ENCODE data around the gene RETN. TPM values are rescaled to one million over a fixed set of nuclear protein-coding genes. Genes with fewer than 3 reads are reported as not detected.

RETN gene
- total and polyA plus RNA-seq, 8 donors = 2.2 to 5.9 TPM; not detected in 6

DNA sequence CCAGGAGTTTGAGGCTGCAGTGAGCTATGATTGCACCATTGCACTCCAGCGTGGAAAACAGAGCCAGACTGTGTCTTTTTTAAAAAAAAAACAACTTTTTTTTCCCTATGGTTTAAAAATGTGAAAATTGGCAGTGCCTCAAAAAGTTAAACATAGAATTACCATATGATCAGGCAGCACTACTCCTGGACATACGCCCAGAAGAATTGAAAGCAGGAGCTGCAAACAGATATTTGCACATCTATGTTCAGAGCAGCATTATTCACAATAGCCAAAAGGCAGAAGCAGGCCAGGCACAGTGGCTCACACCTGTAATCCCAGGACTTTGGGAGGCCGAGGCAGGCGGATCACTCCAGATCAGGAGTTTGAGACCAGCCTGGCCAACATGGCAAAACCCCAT lies 3.8 kb upstream of the RETN start:
- Histone ChIP-seq H3K27me3 (no peaks in the 10 kb centered on the region), H3K4me1 (no peaks in the 10 kb centered on the region), H3K4me3 (no peak overlapping the region), H3K9me3 (no peaks in the 10 kb centered on the region), H3K36me3 (no peaks in the 10 kb centered on the region), H3K27ac (no peak overlapping the region)
- WGBS, 2 donors = 32 to 47% methylated on average over 4 of the region's 4 CpGs
- ATAC-seq (no peak), FAIRE-seq (no peak), DNase-seq (no peak)
- intact Hi-C loops (cut with DNase I) = no loop called here
- TF ChIP-seq, protein P1, sequence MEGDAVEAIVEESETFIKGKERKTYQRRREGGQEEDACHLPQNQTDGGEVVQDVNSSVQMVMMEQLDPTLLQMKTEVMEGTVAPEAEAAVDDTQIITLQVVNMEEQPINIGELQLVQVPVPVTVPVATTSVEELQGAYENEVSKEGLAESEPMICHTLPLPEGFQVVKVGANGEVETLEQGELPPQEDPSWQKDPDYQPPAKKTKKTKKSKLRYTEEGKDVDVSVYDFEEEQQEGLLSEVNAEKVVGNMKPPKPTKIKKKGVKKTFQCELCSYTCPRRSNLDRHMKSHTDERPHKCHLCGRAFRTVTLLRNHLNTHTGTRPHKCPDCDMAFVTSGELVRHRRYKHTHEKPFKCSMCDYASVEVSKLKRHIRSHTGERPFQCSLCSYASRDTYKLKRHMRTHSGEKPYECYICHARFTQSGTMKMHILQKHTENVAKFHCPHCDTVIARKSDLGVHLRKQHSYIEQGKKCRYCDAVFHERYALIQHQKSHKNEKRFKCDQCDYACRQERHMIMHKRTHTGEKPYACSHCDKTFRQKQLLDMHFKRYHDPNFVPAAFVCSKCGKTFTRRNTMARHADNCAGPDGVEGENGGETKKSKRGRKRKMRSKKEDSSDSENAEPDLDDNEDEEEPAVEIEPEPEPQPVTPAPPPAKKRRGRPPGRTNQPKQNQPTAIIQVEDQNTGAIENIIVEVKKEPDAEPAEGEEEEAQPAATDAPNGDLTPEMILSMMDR (IDR thresholded peaks at IDR 0.05) = no peak

DNA sequence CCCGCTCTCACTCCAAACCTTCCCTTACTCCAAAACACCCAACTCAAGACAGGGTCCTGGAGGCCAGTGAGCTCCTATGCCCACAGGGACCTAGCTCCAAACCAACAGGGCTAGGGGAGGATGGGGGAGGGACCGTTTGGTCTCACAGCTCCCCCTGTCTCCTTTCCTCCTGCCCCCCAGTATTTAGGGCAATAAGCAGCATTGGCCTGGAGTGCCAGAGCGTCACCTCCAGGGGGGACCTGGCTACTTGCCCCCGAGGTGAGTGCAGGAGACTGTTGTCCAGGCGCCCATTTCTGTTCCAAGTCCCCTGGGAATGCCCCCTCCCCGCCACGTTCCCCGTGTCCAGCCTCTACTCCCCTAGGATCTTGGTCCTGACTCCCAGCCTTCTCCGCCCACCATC lies 792 bp downstream of the RETN start:
- H3K27ac ChIP-seq = no peak overlapping the region

DNA sequence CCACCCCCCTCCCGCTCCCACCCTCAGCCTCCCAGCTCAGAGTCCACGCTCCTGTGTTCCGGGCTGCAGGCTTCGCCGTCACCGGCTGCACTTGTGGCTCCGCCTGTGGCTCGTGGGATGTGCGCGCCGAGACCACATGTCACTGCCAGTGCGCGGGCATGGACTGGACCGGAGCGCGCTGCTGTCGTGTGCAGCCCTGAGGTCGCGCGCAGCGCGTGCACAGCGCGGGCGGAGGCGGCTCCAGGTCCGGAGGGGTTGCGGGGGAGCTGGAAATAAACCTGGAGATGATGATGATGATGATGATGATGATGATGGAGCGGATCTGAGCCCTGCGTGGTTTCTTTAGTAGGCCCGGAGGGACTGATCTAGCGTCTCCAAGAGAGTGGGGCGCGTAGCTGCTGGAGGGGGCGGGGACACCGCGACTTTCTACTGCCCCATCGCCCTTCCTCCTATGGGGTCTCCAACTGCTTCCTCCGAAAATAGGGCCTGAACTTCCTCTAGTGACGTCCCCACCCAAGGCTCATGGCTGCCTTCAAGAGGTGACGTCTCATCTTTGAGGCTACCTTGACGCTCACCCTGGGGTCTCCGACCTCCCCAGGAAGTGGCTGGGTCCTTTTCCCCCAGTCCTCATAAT lies 1.4 kb downstream of the RETN start:
- TF ChIP-seq, protein P1 (IDR thresholded peaks at IDR 0.05) = no peak
- no peak for FAIRE-seq
- no peak overlapping the region for H3K27ac ChIP-seq
- H3K4me3 ChIP-seq = no peak overlapping the region
- intact Hi-C loops (cut with DNase I) = loop anchor here in 1 of 3 donors (10.0 kb wide), 2 partner anchors 135 to 305 kb away; no protein-coding TSS in a partner anchor
- peak in 1 of 4 donors; percentile 39 for ATAC-seq
- H3K27me3 ChIP-seq = peaks cover 0 to 6% (median 0%) of the 10 kb centered on the region in 4 donors
- 2% methylated on average over 38 to 43 of the region's 43 CpGs for WGBS, 2 donors
- H3K9me3 ChIP-seq = no peaks in the 10 kb centered on the region
- no peak for DNase-seq
- H3K4me1 ChIP-seq = no peaks in the 10 kb centered on the region
- no peaks in the 10 kb centered on the region for H3K36me3 ChIP-seq

More for the DNA sequence above, 792 bp downstream of the RETN start:
- 18 to 22% methylated on average over 8 to 9 of the region's 9 CpGs for WGBS, 2 donors
- FAIRE-seq (no peak), ATAC-seq (no peak), DNase-seq (no peak)
- TF ChIP-seq, protein P1 (IDR thresholded peaks at IDR 0.05) = no peak
- Histone ChIP-seq H3K27me3 (peaks cover 0 to 6% (median 0%) of the 10 kb centered on the region in 4 donors), H3K36me3 (no peaks in the 10 kb centered on the region), H3K9me3 (no peaks in the 10 kb centered on the region), H3K4me3 (no peak overlapping the region), H3K4me1 (no peaks in the 10 kb centered on the region)
- intact Hi-C loops (cut with DNase I) = loop anchor here in 1 of 3 donors (10.0 kb wide), 2 partner anchors 135 to 305 kb away; no protein-coding TSS in a partner anchor

DNA sequence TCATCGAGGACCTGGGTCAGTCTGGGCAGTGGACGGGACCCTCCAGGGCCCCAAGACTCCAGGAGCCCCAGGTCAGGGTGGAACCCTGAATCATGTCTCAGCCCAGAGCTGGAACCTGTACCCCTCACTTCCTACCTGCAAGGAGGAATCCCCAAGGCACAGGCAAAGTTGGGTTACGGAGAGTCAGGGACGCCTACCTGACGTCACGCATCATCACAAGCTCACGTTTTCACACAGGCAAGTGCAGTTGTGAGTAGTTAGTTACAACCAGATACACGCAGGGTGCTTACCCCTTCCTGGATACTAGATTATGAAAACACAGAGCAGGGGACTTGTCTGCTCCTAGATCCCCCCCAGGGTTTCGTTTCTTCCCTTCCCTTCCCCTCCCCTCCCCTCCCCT lies 1.9 kb downstream of the RETN start:
- no peak for FAIRE-seq
- Histone ChIP-seq H3K36me3 (no peaks in the 10 kb centered on the region), H3K27ac (no peak overlapping the region), H3K27me3 (peaks cover 0 to 6% (median 0%) of the 10 kb centered on the region in 4 donors), H3K4me3 (no peak overlapping the region), H3K4me1 (no peaks in the 10 kb centered on the region), H3K9me3 (no peaks in the 10 kb centered on the region)
- intact Hi-C loops (cut with DNase I) = loop anchor here in 1 of 3 donors (10.0 kb wide), 2 partner anchors 134 to 306 kb away; no protein-coding TSS in a partner anchor
- DNase-seq = no peak
- TF ChIP-seq, protein P1 (IDR thresholded peaks at IDR 0.05) = no peak
- WGBS, 2 donors = 21 to 22% methylated on average over 9 of the region's 9 CpGs
- no peak for ATAC-seq

DNA sequence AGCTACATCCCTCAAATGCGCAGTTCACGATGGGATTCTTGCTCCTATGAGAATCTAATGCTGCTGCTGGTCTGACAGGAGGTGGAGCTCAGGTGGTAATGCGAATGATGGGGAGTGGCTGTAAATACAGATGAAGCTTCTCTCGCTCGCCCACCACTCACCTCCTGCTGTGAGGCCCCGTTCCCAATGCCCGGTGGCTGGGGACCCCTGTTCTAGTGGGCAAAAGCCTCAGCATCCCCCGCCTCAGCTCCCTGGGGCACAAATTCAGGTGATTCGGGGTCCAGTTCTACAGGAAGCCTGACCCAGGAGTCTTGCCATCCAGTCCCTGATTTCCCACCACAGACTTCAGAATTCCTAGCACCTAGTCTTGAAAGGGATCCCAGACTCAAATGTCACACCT lies 3.7 kb downstream of the RETN start:
- 21% methylated on average over 9 of the region's 9 CpGs for WGBS, 2 donors
- DNase-seq (no peak), FAIRE-seq (no peak), ATAC-seq (no peak)
- intact Hi-C loops (cut with DNase I) = loop anchor here in 1 of 3 donors (10.0 kb wide), 2 partner anchors 132 to 308 kb away; no protein-coding TSS in a partner anchor
- H3K36me3 ChIP-seq = no peaks in the 10 kb centered on the region
- no peak overlapping the region for H3K4me3 ChIP-seq
- no peaks in the 10 kb centered on the region for H3K9me3 ChIP-seq
- TF ChIP-seq, protein P1 (IDR thresholded peaks at IDR 0.05) = no peak
- H3K27ac ChIP-seq = no peak overlapping the region
- peaks cover 0 to 6% (median 0%) of the 10 kb centered on the region in 4 donors for H3K27me3 ChIP-seq
- H3K4me1 ChIP-seq = no peaks in the 10 kb centered on the region
